Esophagus muscularis mucosa (tissue), 4 donors: ENCODE data around the gene MAP3K9.

Experiments
- EP300 ChIP-seq: sonication (generic); formaldehyde crosslinking; IDR thresholded peaks from one replicate; pipeline ENCODE4 v1.6.1; 2017; ENCODE audit warnings: antibody characterized with exemption
- POLR2A ChIP-seq: fragments of 450-650 bp; IDR thresholded peaks from one replicate; pipeline ENCODE4 v1.6.1; 2017; ENCODE audit warnings: antibody characterized with exemption, moderate library complexity, mild to moderate bottlenecking, low read depth
- TF ChIP-seq, protein P1 (sequence below), 3 experiments: fragments of 200-600 bp in 2 of 3; fragments of 450-650 bp in 1 of 3; sonication (generic) in 2 of 3; IDR thresholded peaks; one replicate each; pipeline ENCODE4 v1.5.1; 2017 to 2019; ENCODE audit warnings: antibody characterized with exemption in 3 of 3, mild to moderate bottlenecking in 2 of 3, moderate library complexity in 1 of 3

DNA sequence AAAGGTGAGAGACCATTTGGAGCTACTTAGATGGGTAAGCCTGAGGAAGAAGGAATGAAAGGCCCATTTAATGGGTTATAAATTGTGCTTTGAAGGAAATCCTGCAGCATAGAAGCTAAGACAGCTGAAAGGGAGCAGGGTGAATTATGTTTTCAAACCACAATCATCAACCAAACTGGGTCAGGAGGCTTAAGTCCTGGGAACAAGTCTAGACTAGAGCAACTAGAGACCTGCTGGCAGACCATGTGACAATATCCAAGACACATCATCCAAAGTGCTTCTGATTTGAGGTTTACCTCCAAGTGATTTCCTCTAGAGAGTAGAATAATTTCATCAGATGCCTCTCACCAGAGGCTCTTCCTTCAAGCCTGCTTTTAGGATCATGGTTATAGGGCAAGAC is 53.7 kb downstream of the MAP3K9 start:
- no peak for TF ChIP-seq POLR2A
- TF ChIP-seq, protein P1, sequence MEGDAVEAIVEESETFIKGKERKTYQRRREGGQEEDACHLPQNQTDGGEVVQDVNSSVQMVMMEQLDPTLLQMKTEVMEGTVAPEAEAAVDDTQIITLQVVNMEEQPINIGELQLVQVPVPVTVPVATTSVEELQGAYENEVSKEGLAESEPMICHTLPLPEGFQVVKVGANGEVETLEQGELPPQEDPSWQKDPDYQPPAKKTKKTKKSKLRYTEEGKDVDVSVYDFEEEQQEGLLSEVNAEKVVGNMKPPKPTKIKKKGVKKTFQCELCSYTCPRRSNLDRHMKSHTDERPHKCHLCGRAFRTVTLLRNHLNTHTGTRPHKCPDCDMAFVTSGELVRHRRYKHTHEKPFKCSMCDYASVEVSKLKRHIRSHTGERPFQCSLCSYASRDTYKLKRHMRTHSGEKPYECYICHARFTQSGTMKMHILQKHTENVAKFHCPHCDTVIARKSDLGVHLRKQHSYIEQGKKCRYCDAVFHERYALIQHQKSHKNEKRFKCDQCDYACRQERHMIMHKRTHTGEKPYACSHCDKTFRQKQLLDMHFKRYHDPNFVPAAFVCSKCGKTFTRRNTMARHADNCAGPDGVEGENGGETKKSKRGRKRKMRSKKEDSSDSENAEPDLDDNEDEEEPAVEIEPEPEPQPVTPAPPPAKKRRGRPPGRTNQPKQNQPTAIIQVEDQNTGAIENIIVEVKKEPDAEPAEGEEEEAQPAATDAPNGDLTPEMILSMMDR (IDR thresholded peaks at IDR 0.05) = no peak
- no peak for TF ChIP-seq EP300
